NCI-H345 (cell line): ENCODE results near the gene TRAPPC5.

Source experiments
- DNase-seq: peaks from one replicate; lab custom pipeline; 2025; lab: John Stamatoyannopoulos, UW

TRAPPC5 gene

GRCh38 chr19:7645656-7646425 is 34.8 kb upstream of the TRAPPC5 start:
- DNase-seq, result no peak

DNA sequence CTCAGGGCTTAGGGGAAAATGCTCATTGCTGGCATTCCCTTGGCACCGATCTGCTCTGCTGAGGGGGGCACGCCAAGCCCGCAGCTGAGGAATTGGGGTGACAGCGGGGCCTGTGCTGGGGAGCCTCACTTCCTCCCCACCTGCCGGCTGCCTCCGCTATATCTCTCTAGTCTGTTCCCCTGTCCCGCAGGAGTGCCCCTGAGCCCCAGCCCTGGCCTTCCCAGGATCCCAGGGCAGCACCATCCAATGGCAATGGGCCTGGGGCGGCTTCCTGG is 34.3 kb upstream of the TRAPPC5 start:
- no peak for DNase-seq

DNA sequence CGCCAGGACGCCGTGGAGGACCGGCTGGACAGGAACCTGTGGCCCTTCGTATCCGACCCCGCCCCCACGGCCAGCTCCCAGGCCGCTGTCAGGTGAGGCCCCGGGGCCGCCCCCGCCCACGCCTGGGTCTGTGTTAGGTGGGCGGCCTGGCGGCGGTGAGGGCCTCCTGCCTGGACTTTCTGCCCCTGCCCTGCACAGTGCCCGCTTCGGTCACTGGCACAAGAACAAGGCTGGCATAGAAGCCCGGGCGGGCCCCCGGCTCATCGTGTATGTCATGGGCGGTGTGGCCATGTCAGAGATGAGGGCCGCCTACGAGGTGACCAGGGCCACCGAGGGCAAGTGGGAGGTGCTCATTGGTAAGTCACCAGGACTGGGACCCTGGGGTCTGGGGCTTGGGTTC is 33.5 kb upstream of the TRAPPC5 start:
- no peak for DNase-seq

DNA sequence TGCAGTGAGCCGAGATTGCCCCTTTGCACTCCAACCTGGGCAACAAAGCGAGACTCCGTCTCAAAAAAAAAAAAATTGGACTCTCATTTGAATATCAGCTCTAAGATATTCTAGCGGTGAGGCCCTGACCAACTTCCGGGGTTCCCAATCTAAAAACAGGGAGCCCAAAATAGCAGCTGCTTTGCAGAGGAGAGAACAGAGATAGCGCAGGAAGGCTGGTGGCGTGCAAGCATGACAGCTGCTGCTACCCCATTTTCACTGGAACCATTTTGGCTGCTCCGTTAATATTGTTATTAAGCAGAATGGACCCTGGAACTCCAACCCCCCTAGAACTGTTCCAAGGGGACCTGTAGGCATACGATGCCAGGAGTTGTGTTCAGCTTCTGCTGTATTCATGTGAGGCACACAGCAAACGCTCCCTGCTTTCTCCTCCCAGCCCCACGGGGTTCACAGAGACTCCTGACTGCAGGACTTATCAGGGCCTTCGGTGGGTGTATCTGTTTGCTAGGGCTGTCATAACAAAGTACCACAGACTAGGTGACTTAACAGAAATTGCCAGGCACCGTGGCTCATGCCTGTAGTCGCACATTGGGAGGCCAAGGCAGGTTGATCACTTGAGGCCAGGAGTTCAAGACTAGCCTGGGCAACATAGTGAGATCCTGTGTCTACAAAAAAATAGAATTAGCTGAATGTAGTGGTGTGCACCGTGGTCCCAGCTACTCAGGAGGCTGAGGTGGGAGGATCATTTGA is 32.2 kb upstream of the TRAPPC5 start:
- DNase-seq, result no peak

GRCh38 chr19:7650148-7650547 is 30.5 kb upstream of the TRAPPC5 start:
- DNase-seq, result no peak

DNA sequence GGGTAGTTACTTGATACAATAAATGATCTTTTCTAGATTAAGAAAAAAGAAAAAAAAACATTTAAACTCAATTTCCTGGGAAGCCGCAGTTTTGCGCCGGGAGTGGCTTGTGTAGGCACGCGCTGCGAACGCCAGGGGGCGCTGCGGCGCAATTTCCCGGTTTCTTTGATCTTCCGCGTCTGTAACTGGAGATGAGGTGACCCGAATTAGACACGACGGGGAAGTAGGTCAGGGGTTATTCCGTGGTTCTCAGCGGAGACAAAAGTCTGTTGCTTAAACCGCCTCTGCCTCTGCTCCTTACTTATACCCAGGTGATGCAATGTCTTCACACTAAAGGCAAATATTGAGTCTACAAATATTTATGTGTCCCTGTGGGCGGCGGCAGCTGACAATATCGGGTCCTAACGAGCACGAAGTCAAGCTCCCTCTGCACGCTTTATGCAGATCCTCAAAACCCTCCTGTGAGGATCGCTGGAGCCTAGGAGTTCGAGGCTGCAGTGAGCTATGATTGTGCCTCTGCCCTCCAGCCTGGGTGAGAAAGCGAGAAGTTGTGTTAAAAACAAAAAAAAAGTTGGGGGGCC is 28.5 kb upstream of the TRAPPC5 start:
- DNase-seq, result peak; percentile 72

DNA sequence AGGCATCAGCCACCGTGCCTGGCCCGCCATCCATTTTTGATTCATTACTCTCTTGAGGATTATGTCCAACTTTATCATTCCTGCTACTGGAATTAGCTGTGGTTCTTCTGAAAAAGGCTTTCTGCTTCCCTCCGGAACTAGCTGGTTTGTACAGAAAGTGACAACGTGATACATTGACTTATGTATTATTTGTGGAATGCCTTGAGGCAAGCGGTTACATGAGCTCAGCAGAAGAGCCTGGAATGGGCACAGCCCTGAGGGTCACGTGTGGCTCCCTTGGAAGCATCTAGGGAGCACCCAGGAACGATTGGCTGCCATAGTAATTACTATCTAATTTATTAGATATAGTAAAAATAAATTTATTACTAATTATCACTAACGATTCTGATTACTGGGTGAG is 26.2 kb upstream of the TRAPPC5 start:
- no peak for DNase-seq

DNA sequence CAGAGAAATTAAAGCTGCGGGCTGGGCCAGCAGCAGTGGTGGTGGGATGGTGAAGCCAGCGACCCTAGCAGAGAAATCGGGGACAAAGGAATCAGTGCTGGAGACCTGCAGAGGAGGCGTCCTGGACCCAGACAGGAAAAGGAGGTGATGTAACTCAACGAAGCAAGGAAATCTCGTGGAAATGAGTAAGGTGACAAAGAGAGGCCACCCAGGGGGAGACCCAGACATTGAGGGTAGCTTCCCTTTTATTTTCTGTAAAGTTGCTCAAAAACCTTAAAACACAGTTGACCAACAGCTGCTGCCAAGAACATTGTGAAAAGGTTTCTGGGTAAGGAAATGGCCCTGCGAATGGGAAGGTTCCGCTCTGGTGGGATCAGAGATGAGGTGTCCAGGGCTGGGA is 25.1 kb upstream of the TRAPPC5 start:
- no peak for DNase-seq

DNA sequence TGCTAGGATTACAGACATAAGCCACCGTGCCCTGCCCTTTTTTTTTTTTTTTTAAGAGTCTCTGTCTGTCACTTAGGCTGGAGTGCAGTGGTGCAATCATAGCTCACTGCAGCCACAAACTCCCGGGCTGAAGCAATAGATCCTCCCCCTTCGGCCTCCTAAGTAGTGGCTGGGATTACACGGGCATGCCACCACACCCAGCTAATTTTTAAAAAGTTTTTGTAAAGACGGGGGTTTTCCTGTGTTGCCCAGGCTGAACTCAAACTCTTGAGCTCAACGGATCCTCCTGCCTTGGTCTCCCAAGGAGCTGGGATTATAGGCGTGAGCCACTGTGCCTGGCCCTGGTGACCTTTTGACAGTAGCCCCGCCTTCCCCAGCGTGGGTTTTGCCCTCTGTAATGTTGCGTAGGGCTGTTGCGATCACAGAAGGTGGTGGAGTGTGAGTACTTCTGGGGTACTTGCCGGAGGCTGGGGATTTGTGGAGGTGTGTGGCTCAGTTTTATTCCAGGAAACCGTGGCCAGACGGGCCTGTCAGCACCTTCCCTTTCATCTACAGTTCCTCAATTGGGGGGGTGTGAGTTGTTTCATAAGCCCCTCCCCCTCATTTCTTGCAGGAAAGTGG is 23.4 kb upstream of the TRAPPC5 start:
- no peak for DNase-seq

GRCh38 chr19:7658219-7658686 is 22.4 kb upstream of the TRAPPC5 start:
- DNase-seq, result no peak

DNA sequence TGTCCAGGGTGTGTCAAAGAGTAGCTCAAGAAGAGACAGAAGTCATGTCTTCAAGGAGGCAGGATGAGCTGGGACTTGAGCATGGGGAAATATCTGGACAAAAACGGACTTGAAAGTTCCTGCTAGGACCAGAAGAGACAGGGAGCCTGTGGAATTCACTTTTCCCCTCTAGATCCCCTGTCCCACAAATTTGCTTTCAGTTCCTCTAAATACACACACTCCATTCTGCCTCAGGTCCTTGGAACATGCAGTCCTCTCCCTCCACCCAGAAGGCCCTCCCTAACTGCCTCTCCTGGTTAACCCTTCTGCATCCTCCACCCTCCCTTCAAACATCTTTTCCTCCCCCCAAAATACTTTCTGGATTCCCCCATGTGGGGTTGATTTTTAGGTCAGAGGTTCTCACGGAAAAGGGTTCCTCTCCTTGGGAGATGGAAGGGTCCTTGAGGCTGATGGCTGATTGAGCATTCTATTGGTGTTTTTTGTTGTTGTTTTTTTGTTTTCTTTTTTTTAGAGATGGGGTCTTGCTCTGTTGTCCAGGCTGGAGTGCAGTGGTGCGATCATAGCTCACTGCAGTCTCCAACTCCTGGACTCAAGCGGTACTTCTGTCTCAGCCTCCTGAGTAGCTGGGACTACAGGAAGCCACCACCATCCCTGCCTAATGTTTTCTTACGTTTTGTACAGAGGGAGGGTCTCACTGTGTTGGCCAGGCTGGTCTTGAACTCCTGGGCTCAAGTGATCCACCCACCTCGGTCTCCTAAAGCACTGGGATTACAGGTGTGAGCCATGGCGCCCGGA is 18.7 kb upstream of the TRAPPC5 start:
- DNase-seq, result no peak

DNA sequence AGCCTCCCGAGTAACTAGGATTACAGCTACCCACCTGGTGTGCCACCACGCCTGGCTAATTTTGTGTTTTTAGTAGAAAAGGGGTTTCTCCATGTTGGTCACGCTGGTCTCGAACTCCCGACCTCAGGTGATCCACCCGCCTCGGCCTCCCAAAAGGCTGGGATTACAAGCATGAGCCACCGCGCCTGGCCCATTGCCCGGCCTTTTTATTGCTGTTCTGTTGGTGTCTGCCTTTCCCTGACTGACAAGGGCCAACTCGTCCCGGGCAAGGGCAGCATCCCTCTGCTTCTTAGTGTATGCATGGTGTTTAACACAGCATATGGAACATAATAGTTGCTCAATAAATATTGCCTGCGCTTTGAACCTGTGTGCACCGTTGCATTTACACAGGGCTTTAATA is 18.0 kb upstream of the TRAPPC5 start:
- no peak for DNase-seq

DNA sequence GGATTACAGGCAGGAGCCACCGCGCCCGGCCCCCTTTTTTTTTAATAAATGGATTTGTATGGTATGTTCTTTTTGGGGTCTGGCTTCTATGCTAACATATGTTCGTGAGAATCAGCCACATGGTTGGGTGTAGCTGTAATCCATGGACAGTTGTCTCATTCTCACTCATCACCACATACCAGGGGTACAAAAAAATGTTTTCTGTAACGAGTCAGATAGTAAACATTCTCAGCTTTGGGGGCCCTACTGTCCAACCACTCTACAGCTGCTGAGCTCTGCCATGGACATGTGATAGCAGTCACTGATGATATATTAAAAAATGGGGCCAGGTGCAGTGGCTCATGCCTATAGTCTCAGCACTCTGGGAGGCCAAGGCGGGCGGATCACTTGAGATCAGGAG is 16.9 kb upstream of the TRAPPC5 start:
- DNase-seq, result no peak

GRCh38 chr19:7665076-7665475 is 15.6 kb upstream of the TRAPPC5 start:
- no peak for DNase-seq

GRCh38 chr19:7668842-7669241 is 11.8 kb upstream of the TRAPPC5 start, which contains the start of gene RETN:
TSS of gene RETN (plus strand) at chr19:7669049. CDS start at chr19:7669327, 278 bp downstream.
- DNase-seq, result no peak

- DNase-seq, result no peak
These were observed 11.0 kb upstream of the TRAPPC5 start for GRCh38 chr19:7669641-7670040.

DNA sequence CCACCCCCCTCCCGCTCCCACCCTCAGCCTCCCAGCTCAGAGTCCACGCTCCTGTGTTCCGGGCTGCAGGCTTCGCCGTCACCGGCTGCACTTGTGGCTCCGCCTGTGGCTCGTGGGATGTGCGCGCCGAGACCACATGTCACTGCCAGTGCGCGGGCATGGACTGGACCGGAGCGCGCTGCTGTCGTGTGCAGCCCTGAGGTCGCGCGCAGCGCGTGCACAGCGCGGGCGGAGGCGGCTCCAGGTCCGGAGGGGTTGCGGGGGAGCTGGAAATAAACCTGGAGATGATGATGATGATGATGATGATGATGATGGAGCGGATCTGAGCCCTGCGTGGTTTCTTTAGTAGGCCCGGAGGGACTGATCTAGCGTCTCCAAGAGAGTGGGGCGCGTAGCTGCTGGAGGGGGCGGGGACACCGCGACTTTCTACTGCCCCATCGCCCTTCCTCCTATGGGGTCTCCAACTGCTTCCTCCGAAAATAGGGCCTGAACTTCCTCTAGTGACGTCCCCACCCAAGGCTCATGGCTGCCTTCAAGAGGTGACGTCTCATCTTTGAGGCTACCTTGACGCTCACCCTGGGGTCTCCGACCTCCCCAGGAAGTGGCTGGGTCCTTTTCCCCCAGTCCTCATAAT is 10.4 kb upstream of the TRAPPC5 start:
- DNase-seq, result no peak

- no peak for DNase-seq
These were observed 9.8 kb upstream of the TRAPPC5 start for GRCh38 chr19:7670790-7671189.

GRCh38 chr19:7672522-7672921 is 8.1 kb upstream of the TRAPPC5 start:
- DNase-seq, result no peak

DNA sequence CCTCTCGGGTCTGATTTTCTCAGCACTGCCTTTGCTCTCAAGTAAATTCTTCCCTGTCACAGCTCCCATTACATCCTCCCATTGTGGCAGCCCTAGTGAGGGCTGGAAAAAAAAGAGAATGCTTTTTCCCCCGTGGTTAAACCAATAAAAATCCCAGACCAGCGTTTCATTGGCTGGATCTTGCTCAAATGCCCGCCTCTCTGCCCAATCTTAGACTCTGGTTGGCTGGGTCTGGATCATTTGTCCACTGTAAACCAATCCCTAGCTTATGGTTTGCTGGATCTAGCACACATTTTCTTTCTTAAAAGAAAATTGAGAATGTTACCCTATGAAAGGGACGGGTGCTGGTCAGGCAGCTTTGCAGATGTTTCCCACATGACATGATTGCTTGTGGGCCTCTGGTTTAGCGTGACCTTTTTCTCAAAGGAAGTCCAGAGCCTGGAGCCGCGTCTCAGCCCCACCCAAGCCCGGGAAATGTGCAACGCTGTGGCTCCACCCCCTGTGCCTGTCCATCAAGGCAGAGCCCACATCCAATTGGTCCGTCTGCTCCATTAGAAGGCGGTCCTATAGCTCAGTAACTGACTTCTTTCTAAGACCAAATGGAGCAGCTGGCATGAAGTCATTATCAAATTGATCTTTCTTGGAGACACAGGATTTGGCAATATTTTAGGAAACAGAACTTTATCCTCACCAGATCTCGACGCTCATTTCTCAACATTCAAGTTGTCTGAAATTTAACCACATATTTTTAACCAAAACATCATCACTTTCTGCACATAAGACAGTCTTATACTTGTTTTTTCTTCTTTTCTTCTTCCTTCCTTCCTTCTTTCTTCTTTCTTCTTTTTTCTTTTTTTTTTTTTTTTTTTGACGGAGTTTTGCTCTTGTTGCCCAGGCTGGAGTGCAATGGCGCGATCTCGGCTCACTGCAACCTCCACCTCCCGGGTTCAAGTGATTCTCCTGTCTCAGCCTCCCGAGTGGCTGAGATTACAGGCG is 6.3 kb upstream of the TRAPPC5 start:
- DNase-seq, result no peak
